ENCODE results near the gene AOX1. TPM values are rescaled to one million over a fixed set of nuclear protein-coding genes. Genes with fewer than 3 reads are reported as not detected.

The AOX1 gene
- total RNA-seq, 2 experiments from 2014 or later = not detected

DNA sequence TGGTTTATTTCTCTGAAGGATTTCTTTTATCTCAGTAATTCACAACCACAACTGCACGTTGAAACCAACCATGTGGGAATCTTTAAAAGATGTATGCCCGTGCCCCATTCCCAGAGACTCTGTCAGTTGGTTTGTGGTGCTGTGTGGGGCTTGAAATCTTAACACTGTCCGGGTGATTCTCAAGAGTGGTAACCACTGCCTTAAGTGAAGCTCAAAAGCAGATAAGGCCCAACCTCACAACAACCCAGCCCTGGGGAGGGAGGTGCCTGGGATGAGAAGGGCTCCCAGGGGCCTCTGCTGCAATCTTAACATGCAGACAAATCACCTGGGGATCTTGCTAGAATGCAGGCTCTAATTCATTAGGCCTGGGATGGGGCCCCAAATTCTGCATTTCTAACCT is 13.4 kb downstream of the AOX1 start:
- Mint-ChIP-seq H3K36me3 (ENCODE audit: low read depth) (no peaks in the 10 kb centered on the region), H3K27me3 (peaks cover 32% of the 10 kb centered on the region), H3K4me1 (ENCODE audit: low read depth) (no peaks in the 10 kb centered on the region), H3K9me3 (no peaks in the 10 kb centered on the region), H3K4me3 (no peak overlapping the region), H3K27ac (no peak overlapping the region)
- ChIA-PET CTCF (no interaction called here), POLR2A (no interaction called here)
- no peaks in the 10 kb centered on the region for H3K4me1 ChIP-seq (ENCODE audit: insufficient read depth, low read length)
- H3K27ac ChIP-seq (ENCODE audit: low read depth in 1 of 2, low read length in 2 of 2) = no peak overlapping the region
- no peak overlapping the region for H3K4me3 ChIP-seq (ENCODE audit: low read length)
- H3K27me3 ChIP-seq (ENCODE audit: control insufficient read depth in 1 of 2, insufficient read depth in 2 of 2, low read length in 2 of 2) = peaks cover 0 to 2% of the 10 kb centered on the region in 2 experiments
- intact Hi-C loops (cut with DNase I, micrococcal nuclease) = no loop called here
- no peaks in the 10 kb centered on the region for H3K9me3 ChIP-seq (ENCODE audit: control insufficient read depth in 1 of 2, insufficient read depth in 1 of 2, low read length in 2 of 2)
- no peak for ATAC-seq (ENCODE audit: poor library complexity)
- H3K36me3 ChIP-seq (ENCODE audit: insufficient read depth, low read length) = no peaks in the 10 kb centered on the region
- no peak for TF ChIP-seq CTCF (IDR thresholded peaks at IDR 0.05)
- DNase-seq = no peak

GRCh38 chr2:200600549-200601225 is 14.9 kb downstream of the AOX1 start:
- H3K9me3 Mint-ChIP-seq = no peaks in the 10 kb centered on the region
- TF ChIP-seq CTCF (IDR thresholded peaks at IDR 0.05) = no peak
- H3K9me3 ChIP-seq (ENCODE audit: control insufficient read depth in 1 of 2, insufficient read depth in 1 of 2, low read length in 2 of 2) = no peaks in the 10 kb centered on the region
- intact Hi-C loops (cut with DNase I, micrococcal nuclease) = no loop called here
- no peaks in the 10 kb centered on the region for H3K36me3 ChIP-seq (ENCODE audit: insufficient read depth, low read length)
- H3K4me1 ChIP-seq (ENCODE audit: insufficient read depth, low read length) = no peaks in the 10 kb centered on the region
- no peak for DNase-seq
- ChIA-PET POLR2A (no interaction called here), CTCF (interaction anchor here (0.7 kb wide), 2 partner anchors 592 to 814 kb away, joined by 4 read pairs; no protein-coding TSS in a partner anchor)
- ATAC-seq (ENCODE audit: poor library complexity) = no peak
- no peak overlapping the region for H3K4me3 ChIP-seq (ENCODE audit: low read length)
- H3K27ac Mint-ChIP-seq = no peak overlapping the region
- no peak overlapping the region for H3K4me3 Mint-ChIP-seq
- no peaks in the 10 kb centered on the region for H3K36me3 Mint-ChIP-seq (ENCODE audit: low read depth)
- no peak overlapping the region for H3K27ac ChIP-seq (ENCODE audit: low read depth in 1 of 2, low read length in 2 of 2)
- H3K27me3 Mint-ChIP-seq = peaks cover 30% of the 10 kb centered on the region
- H3K27me3 ChIP-seq (ENCODE audit: control insufficient read depth in 1 of 2, insufficient read depth in 2 of 2, low read length in 2 of 2) = no peaks in the 10 kb centered on the region
- H3K4me1 Mint-ChIP-seq (ENCODE audit: low read depth) = no peaks in the 10 kb centered on the region

DNA sequence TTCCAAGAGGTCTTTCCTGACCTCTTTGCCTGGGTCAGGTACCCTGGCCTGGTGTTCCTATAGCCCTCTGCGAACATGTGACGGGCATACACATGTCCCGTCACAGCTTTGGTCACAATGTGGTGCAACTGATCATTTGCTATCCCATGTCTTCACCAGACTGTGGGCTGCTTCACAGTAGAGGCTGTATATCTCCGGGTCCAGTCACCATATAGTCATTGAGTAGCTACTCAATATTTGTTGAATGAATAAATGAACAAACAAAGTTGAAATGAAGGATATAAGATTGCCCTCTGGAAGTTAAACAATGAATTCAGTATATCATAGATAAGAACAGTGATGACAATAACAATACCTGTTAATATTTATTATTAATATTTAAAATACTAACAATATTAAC is 16.8 kb downstream of the AOX1 start:
- peaks cover 13% of the 10 kb centered on the region for H3K27me3 Mint-ChIP-seq
- H3K27me3 ChIP-seq (ENCODE audit: control insufficient read depth in 1 of 2, insufficient read depth in 2 of 2, low read length in 2 of 2) = no peaks in the 10 kb centered on the region
- no peaks in the 10 kb centered on the region for H3K4me1 ChIP-seq (ENCODE audit: insufficient read depth, low read length)
- H3K9me3 Mint-ChIP-seq = peaks cover 2% of the 10 kb centered on the region
- H3K27ac Mint-ChIP-seq = no peak overlapping the region
- H3K4me3 Mint-ChIP-seq = no peak overlapping the region
- ChIA-PET CTCF (no interaction called here), POLR2A (interaction anchor here (0.6 kb wide), 1 partner anchor 500 kb away, joined by 3 read pairs; no protein-coding TSS in a partner anchor)
- intact Hi-C loops (cut with DNase I, micrococcal nuclease) = no loop called here
- DNase-seq (no peak), ATAC-seq (ENCODE audit: poor library complexity) (no peak)
- no peak overlapping the region for H3K4me3 ChIP-seq (ENCODE audit: low read length)
- TF ChIP-seq CTCF (IDR thresholded peaks at IDR 0.05) = no peak
- no peaks in the 10 kb centered on the region for H3K36me3 Mint-ChIP-seq (ENCODE audit: low read depth)
- H3K4me1 Mint-ChIP-seq (ENCODE audit: low read depth) = no peaks in the 10 kb centered on the region
- H3K9me3 ChIP-seq (ENCODE audit: control insufficient read depth in 1 of 2, insufficient read depth in 1 of 2, low read length in 2 of 2) = no peaks in the 10 kb centered on the region
- no peaks in the 10 kb centered on the region for H3K36me3 ChIP-seq (ENCODE audit: insufficient read depth, low read length)
- H3K27ac ChIP-seq (ENCODE audit: low read depth in 1 of 2, low read length in 2 of 2) = no peak overlapping the region

Data from CD4-positive, alpha-beta T cell (primary cell).